GM19099 (cell line): ENCODE measurements around the gene UTP4.

Experiments
- POLR2A ChIP-seq: IDR thresholded peaks from 3 replicates; pipeline ENCODE4 v1.6.1; 2011; ENCODE audit warnings: low read depth; ENCODE audit not compliant: insufficient read length; ENCODE audit errors: extremely low read depth

The UTP4 gene

GRCh38 chr16:69141014-69141413, 8.6 kb downstream of the UTP4 start:
- TF ChIP-seq POLR2A: no peak

GRCh38 chr16:69141936-69142335, 9.5 kb downstream of the UTP4 start:
- no peak for TF ChIP-seq POLR2A

DNA sequence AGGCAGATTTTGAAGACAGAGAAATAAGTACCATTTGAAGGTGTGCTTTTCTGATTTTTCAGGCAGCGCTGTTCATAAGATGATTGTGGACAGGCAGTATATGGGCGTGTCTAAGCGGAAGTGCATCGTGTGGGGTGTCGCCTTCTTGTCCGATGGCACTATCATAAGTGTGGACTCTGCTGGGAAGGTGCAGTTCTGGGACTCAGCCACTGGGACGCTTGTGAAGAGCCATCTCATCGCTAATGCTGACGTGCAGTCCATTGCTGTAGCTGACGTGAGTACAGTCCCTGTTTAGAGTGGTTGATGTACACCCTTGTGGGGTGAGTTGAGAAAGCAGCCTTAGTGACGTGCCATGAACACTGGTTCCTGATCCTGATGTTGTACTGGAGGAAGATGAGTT, 10.7 kb downstream of the UTP4 start:
- no peak for TF ChIP-seq POLR2A

DNA sequence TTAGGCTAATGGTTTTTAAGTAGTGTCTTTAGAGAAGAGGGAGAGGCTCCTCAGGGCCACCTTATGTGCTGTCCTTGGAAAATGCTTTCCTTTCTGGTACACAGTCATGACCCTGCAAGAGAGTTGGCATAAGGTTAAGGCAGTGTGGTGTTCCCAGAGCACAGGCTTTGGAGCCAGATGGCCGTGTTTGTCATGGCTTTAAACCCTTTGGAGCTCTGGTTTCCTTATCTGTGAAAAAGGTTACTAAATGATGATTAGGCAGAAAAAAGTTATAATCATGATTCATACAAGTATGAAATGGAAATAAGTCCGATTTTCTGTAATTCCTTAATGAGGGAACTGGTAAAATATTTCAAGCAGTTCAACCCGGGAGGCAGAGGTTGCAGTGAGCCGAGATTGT, 13.2 kb downstream of the UTP4 start:
- no peak for TF ChIP-seq POLR2A

- no peak for TF ChIP-seq POLR2A
Measured at GRCh38 chr16:69150146-69150865, 17.9 kb downstream of the UTP4 start.

DNA sequence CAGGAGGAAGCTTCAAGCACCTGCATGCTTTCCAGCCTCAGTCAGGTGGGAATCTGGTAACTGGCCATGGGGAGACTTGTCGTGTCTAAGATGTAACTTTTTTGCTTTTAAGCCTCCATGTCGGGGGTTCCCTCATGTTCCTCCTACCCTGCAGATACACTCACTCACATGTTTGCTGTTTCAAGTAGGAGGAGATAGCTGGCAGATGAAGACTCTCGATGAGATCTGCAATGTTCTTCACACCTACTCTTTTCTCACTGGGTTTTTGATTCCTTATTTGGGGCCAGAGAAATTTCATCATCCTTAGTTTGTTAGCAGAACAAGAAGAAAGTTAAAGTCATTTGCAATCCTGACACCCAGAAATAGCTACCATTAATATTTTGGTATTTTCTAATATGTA, 24.7 kb downstream of the UTP4 start:
- no peak for TF ChIP-seq POLR2A

DNA sequence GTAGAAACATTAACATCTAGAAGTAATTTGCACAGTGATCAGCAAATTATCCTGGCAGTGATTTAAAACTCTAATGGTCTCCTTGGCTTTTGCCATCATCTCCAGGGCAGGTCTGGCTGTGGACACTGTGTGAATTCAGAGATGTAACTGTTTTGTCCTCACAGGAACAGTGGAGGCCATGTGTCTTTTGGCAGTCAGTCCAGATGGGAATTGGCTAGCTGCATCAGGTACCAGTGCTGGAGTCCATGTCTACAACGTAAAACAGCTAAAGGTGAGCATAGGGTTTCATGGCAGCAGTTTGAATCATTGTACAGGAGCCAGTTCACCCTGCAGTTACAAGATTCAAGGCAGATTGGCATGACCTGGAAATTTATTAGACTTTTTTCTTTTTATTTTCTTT, 27.7 kb downstream of the UTP4 start:
- TF ChIP-seq POLR2A: no peak

- no peak for TF ChIP-seq POLR2A
Measured at GRCh38 chr16:69165584-69165983, 33.1 kb downstream of the UTP4 start.

- no peak for TF ChIP-seq POLR2A
Measured at GRCh38 chr16:69166221-69166833, 33.9 kb downstream of the UTP4 start.

GRCh38 chr16:69166946-69167930, 34.8 kb downstream of the UTP4 start:
- no peak for TF ChIP-seq POLR2A

DNA sequence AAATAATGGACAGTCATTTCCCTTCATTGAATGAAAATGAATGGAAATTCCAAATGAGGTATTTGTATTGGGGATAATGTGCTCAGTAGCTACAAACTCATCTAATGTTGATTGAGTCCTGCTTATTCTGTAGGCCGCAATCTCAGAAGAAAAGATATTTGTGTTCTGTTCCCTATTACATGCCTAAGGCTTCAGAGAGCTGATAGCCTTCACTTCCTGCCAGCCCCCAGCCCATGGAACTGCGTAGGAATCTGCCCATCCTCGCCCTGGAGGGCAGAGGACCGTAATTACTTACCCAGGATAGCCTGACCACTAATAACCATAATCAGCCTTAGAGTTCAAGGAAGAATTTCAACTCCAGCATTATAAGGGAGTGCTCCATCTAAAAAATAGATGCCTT, 36.6 kb downstream of the UTP4 start:
- TF ChIP-seq POLR2A: no peak

DNA sequence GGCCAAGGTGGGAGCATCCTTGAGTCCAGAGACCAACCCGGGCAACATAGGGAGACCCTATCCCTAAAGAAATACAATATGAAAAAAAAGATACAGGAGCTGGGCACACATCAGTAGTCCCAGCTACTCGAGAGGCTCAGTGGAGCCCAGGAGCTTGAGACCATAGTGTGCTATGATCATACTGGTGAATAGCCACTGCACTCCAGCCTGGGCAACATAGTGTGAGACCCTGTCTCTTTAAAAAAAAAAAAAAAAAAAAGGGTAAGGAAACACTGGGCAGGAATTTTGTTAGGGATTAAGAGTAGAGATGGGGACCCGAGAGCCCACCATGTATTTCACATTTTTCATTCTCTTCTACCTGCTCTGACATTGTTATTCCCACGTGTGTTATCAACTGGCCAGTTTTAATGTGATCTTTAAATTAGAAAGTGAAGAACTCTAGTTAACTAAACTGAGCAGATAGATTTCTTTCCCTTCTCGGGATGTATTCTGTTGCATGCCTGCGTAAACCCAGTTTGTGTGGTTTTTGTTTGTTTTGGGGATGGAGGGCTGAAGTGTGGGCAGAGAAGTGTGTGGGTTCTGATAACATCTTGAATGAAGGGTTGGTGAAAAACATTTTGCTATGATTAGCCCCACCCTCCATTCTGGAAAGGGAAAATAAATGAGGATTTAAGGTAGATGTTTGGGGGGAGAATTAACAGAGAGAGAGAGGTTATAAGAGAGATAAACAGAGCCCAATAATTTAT, 37.3 kb downstream of the UTP4 start:
- TF ChIP-seq POLR2A: no peak

DNA sequence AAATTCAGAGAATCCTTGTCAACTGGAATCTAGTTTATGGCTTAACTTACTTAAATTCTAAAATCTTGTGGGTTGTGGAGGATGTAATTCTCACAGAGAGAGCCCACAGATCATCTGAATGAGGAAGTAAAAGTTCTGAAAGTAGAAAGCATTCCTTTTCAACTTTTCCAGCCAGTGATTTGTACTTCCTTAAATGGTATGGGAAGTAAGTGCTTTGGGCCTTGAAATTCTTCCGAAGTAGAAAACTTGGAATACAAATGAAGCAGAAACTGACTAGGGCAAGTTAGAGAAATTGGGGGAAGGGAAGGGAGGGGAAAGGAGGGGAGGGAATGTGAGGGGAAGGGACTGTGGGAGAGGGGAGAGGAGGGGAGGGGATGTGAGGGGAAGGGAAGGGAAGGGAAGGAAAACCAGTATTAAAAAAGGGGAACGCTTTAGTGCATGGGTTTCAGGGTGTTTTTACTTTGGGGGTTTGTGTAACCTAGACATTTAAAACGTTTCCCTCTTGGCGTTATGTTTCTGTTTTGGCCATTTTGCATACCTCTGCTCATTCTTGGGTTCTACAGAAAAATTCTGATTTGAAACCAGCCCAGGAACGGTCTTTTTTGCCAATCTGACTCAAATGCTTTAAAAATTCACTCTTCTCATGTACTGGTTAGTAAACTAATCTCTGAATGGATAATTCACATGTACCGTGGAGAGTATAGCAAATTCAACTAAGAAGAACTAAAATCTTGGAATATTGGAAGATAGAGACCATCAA, 39.1 kb downstream of the UTP4 start:
- no peak for TF ChIP-seq POLR2A
